Measurements from ENCODE around the gene TMEM115.
A peak's percentile ranks its signal among the peaks of the same experiment; 100 is the strongest.

The TMEM115 gene

GRCh38 chr3:50358911-50359759 lies at the start of gene TMEM115:
TSS of gene TMEM115 (minus strand) at chr3:50359521. CDS start at chr3:50359063, 458 bp downstream.
- DNase-seq, result peak; percentile 97

DNA sequence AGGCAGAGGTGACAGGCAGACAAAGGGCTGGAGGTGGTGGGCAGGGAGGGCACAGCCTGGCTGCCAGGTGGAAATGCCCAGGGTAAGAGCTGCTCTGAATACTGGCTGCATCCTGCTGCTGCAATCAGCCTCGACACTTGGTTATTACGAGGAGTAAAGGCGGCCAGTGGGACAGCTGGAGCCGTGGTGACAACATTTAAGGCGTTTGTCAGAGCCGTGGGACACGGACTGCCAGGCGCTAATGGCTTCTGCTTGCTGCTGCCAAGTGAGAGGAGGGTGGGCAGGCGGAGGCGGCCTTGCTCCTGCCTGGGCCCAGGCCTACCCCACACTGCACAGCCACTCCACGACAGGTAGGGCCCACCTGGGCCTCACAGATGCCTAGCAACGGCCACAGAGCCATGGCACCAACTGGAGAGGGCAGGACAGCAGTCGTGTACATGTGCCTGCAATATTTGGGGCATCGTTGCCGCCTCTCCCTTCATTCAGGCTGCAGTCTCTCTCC lies 49.2 kb upstream of the TMEM115 start:
- no peak for DNase-seq

DNA sequence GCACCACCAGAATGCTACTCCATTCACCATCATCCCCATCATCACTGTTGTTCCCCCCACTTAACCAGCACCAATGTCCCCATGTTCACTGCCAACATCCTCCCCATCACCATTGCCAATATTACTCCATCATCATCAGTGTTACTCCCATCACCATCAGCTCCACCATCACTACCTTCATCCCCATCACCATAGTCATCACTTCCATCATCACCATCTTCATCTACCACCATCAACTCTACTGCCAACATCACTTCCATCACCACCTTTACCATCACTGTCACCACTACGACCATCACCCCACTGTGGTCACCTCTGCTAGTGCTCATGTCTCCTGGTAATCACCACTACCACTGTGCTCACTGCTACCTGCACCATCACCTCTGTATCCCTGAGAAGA lies 47.2 kb upstream of the TMEM115 start:
- no peak for DNase-seq

DNA sequence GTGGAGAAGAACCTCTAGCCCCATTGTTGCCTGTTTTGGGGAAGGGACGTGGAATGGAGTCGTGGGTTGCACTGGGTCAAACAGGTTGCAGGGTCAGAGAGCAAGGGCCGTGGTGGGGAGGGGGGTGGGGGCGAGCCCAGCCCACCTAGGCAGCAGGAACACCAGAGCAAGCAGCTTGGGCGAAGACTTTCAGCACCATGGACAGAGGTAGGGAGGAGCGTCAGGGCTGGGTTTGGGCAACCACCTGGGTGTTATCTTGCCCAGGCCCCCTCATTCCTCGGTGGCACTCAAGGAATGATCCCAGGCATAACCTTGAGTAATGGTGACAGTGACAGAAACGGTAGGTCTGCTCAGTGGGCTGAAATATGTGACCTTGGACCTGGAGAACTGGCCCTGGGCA lies 45.9 kb upstream of the TMEM115 start:
- DNase-seq, result peak; percentile 73

GRCh38 chr3:50401978-50402595 lies 42.8 kb upstream of the TMEM115 start:
- DNase-seq, result no peak

DNA sequence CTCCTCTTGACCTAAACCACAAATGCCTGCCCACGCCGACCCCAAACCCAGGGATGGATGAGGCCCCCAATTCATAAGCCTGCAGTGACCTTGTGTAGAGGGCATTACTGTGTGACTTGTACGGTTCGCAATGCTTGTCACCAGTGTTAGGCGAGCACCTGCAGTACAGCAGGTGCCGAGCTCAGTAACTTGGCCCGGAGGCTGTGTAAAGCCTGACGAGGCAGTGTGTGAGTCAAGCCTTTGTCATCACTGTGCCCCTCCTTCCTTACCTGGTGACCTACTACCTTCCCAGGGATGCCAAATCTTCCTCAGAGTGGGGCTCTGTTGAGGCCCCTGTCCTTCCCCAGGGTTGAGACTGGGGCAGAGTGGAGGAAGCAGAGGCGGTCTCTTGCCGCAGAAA lies 37.2 kb upstream of the TMEM115 start:
- DNase-seq, result no peak

- DNase-seq, result no peak
Observed at GRCh38 chr3:50395070-50395860, 35.9 kb upstream of the TMEM115 start.

DNA sequence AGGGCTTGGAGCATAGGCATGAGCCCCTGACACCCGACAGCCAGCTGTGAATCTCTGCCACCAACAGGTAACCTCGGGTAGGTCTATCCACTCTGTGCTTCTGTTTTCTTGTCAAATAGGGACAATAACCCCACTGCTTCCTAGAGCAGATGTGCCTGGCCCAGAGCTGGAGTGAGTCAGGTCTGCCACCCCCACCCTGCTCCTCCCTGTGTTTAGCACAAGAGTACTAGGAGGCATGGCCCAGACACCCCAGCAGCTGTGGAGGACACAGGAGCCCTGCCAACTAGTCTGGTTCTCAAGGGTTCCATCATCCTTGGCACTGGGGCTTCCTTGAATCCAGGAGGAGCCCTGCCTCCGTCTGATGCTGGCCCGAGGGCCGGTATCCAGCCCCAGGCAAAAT lies 33.7 kb upstream of the TMEM115 start:
- DNase-seq, result peak; percentile 50

DNA sequence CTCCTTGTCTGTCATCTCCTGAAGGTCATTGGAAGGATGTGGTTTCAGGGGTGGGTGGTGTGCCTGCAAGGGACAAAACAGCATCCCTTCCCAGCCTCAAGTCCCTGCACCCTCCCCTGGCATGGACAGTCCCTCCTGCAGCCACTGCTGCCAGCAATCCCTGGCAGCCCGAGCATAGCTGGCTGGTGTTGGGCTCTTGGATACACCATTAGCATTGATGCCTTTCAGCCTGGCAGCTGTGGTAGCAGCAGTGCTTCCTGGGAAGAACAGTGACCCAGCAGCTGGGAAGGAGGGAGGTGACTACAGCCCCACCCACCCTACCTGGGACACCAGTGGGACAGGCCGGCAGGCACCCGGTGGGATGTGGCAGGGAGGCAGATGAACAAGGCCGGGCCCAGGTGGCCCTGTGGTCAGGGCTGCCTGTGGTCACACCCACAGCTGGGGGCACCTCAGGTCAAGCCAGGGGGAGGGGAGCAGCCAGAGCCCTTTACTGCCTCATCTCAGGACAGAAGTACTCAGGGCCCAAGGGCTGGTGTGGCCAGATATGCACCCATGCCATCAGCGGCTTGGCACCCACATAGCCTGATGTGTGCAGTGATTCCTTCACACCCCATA lies 32.9 kb upstream of the TMEM115 start:
- peak; percentile 76 for DNase-seq

DNA sequence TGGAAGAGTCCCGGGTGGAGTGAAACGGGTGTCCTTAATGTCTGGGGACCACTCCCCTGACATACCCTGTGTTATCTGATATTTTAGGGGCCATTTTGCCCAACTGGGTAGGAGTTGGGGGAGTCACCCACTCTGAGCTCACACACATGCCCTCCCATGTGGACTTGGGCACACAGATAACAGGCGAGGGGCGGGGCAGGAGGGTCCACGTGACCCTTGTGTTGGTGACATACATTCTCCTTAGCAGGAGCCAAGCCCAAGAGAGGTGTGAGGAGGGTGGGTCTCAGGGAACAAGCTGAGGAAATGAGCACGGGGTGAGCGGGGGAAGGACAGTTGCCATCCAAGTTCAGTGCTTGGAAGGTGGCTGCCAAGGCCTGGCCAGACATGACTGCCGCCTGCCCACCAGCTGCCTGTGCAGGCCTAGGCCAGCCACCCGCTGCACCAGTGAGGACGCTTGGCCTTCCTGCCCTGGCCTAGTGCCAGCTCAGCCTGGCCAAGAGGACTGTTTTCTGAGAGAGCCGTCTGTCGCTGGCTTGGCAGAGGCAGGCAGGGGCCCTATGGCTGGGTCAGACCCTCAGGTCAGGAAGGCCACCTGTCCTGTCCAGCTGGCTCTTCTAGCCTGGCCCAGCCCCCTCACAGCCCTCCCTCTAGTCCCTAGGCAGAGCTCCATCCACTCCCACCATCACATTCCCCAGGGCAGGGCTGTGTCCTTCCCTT lies 31.3 kb upstream of the TMEM115 start:
- DNase-seq, result peak; percentile 81

DNA sequence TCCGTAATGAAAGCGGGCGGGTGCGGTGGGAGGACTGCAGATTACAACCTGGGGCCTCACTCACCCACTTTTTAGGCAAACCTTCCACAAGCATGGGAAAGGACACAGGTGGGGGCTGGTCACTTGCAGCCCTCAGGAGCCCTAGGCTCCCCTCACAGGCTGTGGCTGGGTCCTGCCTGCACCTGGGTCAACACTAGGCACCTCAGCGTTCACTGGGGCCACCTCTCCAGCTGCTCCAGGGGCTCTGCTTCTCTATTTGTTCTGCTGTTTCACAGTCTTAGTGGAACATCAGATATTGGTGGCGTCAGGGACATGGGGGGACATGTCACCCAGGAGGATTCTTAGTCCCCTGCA lies 30.1 kb upstream of the TMEM115 start:
- no peak for DNase-seq

DNA sequence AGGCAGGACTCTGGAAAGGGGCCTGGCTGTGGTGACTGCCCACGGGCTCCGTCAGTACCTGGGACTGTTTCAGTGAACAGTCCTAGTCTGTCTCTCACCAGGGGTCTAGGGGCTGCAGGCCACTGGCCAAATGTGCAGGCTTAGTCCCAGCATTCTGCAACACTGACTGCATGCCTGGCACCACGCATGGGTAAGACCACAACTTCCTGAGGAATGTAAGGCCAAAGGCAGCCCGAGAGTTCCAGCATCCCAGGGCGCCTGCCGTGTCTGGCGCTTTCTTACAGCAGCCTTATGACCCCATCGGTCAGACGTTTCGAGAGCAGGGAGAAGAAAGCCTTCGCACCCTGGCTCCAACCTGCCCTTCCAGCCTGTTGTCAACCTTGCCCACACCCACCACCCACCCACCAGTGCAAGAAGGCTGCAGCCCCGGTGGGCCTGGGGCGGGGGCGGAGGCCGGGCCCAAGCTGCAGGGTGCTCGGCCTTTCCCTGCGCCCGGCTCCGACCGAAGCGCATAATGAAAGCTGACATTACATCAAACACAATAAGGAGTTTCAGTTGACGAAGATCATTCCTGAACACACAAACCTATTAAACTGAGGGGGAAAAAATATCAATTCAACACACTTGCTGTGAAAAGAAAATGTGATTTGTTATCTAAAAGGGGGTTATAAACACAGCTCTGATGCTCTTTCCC lies 29.5 kb upstream of the TMEM115 start:
- no peak for DNase-seq

GRCh38 chr3:50388016-50388719 lies 28.8 kb upstream of the TMEM115 start:
- peak; percentile 50 for DNase-seq

GRCh38 chr3:50385754-50386153 lies 26.4 kb upstream of the TMEM115 start:
- no peak for DNase-seq

DNA sequence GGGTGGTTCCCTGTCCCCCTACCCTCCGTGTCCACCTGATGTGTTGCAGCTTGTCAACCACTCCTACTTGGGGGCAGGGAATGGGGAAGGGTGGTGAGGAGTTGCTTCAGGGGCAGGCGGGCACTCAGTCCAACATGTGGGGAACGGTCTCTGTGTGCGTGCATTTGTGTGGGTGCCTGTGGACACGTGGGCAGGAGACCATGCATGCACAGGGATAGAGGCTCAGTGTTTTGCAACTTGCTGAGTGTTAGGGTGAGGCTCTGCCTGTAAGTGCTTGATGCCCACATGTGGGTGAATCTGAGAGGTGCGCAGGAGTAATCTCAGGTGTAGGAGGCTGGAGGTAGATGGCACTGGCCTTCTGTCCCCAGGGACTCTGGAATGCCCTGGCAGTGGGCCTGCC lies 24.4 kb upstream of the TMEM115 start:
- no peak for DNase-seq

- DNase-seq, result no peak
Observed at GRCh38 chr3:50382722-50383121, 23.4 kb upstream of the TMEM115 start.

DNA sequence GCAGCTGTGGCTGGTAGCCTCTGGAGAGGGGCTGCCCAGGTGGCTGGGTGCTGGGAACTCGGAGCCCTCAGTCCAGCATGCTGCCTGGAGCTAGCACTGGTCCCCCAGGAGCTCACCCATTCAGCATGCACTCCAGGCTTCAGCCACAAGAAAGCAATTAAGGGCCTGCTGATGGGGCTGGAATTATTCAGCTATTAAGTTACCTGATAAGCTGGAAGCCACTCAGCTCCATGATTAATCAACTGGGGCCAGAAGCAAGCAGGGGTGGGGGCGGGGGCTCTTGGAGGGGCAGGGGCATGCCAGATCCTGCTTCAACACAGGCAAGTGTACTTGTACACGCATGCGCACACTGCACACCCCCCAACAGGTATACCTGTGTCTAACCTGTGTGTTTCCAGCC lies 22.1 kb upstream of the TMEM115 start:
- no peak for DNase-seq

- no peak for DNase-seq
Observed at GRCh38 chr3:50380405-50381085, 21.2 kb upstream of the TMEM115 start.

DNA sequence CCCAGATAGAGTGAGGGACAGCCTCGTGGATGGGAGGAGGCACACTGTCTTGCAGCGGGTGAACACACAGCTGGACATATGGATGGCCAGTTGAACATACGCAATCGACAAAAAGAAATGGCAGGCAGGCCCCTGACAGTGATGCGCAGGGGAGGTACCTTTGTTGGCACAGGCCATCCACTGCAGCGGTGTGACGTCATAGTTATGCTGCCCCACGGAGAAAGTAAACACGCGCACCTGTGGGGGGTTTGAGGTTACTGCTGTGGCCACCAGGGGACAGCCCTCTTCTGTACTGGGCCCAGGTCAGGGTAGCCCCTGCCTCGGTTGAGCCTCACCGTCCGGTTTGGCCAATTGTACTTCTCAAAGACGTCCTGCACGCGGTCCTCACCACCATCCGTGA lies 19.4 kb upstream of the TMEM115 start:
- no peak for DNase-seq

GRCh38 chr3:50378024-50378423 lies 18.7 kb upstream of the TMEM115 start:
- DNase-seq, result no peak

Measured in RPMI8226 (cell line).